OCI-LY1 (cell line): ENCODE results near the gene GBP6.

Source experiments
- EZH2 ChIP-seq: fragments of 200-600 bp; sonication (generic), shearing (Covaris generic); IDR thresholded peaks from 2 replicates; pipeline ENCODE4 v1.8.0; 2017; ENCODE audit warnings: borderline replicate concordance, mixed run types, mild to moderate bottlenecking, antibody characterized with exemption, low read length, moderate library complexity, mixed read lengths
- TF ChIP-seq, protein P1 (sequence below): fragments of 200-600 bp; sonication (generic), shearing (Covaris generic); IDR thresholded peaks from 2 replicates; pipeline ENCODE4 v1.5.1; 2017; ENCODE audit warnings: mild to moderate bottlenecking, antibody characterized with exemption, low read length, moderate library complexity, mixed read lengths

DNA sequence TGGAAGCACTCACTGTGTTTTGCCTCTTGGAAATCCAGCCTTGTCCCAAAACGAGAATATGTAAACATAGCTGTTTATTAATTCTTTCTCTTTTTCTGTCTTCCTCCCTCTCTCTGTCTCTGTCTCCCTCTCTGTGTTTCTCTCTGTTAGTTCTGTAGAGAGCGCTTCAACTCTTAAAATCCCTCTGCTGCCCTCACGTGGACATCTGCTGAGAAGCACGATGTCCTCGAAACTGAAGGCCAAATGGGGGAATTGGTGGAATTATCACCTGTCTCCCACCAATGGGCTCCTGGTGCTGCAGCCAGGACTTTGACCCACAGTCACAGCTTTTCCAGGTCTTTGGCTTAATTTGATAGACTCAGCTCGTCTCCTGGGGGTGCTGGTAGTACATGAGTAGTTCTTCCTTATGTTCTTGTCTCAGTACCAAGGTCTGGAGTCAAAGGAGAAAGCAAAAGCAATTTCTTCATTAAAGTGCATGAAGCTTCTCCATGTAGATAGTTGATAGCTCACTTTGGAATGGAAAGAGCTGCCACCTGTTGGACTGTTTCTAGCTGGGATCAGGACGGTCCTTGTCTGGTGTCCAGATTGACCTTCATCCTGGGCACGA is 5.5 kb upstream of the GBP6 start:
- TF ChIP-seq, protein P1, sequence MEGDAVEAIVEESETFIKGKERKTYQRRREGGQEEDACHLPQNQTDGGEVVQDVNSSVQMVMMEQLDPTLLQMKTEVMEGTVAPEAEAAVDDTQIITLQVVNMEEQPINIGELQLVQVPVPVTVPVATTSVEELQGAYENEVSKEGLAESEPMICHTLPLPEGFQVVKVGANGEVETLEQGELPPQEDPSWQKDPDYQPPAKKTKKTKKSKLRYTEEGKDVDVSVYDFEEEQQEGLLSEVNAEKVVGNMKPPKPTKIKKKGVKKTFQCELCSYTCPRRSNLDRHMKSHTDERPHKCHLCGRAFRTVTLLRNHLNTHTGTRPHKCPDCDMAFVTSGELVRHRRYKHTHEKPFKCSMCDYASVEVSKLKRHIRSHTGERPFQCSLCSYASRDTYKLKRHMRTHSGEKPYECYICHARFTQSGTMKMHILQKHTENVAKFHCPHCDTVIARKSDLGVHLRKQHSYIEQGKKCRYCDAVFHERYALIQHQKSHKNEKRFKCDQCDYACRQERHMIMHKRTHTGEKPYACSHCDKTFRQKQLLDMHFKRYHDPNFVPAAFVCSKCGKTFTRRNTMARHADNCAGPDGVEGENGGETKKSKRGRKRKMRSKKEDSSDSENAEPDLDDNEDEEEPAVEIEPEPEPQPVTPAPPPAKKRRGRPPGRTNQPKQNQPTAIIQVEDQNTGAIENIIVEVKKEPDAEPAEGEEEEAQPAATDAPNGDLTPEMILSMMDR, result peak; percentile 85
- no peak for TF ChIP-seq EZH2
